Fibroblast of lung (primary cell): ENCODE data around the gene GTF2A1. TPM values are rescaled to one million over a fixed set of nuclear protein-coding genes. Genes with fewer than 3 reads are reported as not detected.

Experiments used
- DNase-seq, 2 donors: peaks; one replicate each; pipeline versions ENCODE4 v3.0.0 to v3.0.0-alpha.2; 2010; ENCODE audit warnings: low read depth in 2 of 2
- H2AFZ ChIP-seq: 2 replicates; pipeline ENCODE4 v1.5.1; 2012; ENCODE audit warnings: low read length, control low read depth, inconsistent platforms
- H3K27ac ChIP-seq: 2 replicates; pipeline ENCODE4 v1.5.1; 2011; ENCODE audit warnings: low read length, control low read depth; ENCODE audit not compliant: insufficient read depth
- H3K27me3 ChIP-seq: 2 replicates; pipeline ENCODE4 v1.5.1; 2011; ENCODE audit warnings: mild to moderate bottlenecking, low read length; ENCODE audit not compliant: control insufficient read depth, insufficient read depth
- H3K36me3 ChIP-seq: 2 replicates; pipeline ENCODE4 v1.5.1; 2011; ENCODE audit warnings: low read length; ENCODE audit not compliant: control insufficient read depth, insufficient read depth
- H3K4me1 ChIP-seq: 2 replicates; pipeline ENCODE4 v1.5.1; 2011; ENCODE audit warnings: low read length; ENCODE audit not compliant: control insufficient read depth, insufficient read depth; ENCODE audit errors: extremely low read depth
- H3K4me2 ChIP-seq: 2 replicates; pipeline ENCODE4 v1.5.1; 2011; ENCODE audit warnings: low read length, control low read depth; ENCODE audit not compliant: insufficient read depth; ENCODE audit errors: extremely low read depth
- H3K4me3 ChIP-seq, 4 experiments: fragments of 200-600 bp in 1 of 4; sonication (generic) in 1 of 4; replicated peaks in 1 of 4; 2 replicates each; pipeline ENCODE4 v1.5.1; 2011 to 2016; ENCODE audit warnings: low read length in 4 of 4, low read depth in 3 of 4, mild to moderate bottlenecking in 3 of 4, control low read depth in 2 of 4, inconsistent platforms in 1 of 4, mixed read lengths in 1 of 4; ENCODE audit not compliant: insufficient read depth in 1 of 4; ENCODE audit errors: control extremely low read depth in 1 of 4
- H3K79me2 ChIP-seq: 2 replicates; pipeline ENCODE4 v1.5.1; 2012; ENCODE audit warnings: mild to moderate bottlenecking, low read length, inconsistent platforms; ENCODE audit not compliant: control insufficient read depth, insufficient read depth
- H3K9ac ChIP-seq: 2 replicates; pipeline ENCODE4 v1.5.1; 2011; ENCODE audit warnings: mild to moderate bottlenecking, low read length, control low read depth; ENCODE audit not compliant: insufficient read depth
- H3K9me3 ChIP-seq: 2 replicates; pipeline ENCODE4 v1.5.1; 2012; ENCODE audit warnings: low read depth, low read length; ENCODE audit not compliant: control insufficient read depth, insufficient read depth
- H4K20me1 ChIP-seq: 2 replicates; pipeline ENCODE4 v1.5.1; 2011; ENCODE audit warnings: low read length; ENCODE audit not compliant: control insufficient read depth, insufficient read depth; ENCODE audit errors: extremely low read depth
- CTCF ChIP-seq, 2 donors: IDR thresholded peaks in 1 of 2; conservative IDR thresholded peaks in 1 of 2; 1 replicate in 1 of 2; 2 replicates in 1 of 2; pipeline ENCODE4 v1.5.1; 2011 to 2012; ENCODE audit warnings: low read length in 2 of 2, control low read depth in 1 of 2, inconsistent platforms in 1 of 2, low read depth in 1 of 2, mild to moderate bottlenecking in 1 of 2
- EZH2 ChIP-seq: IDR thresholded peaks from 2 replicates; pipeline ENCODE4 v1.5.1; 2012; ENCODE audit warnings: low read length, control low read depth, mild to moderate bottlenecking; ENCODE audit errors: missing control alignments
- polyA plus RNA-seq, 2 donors: library from polyadenylated mRNA; depleted of rRNA in 1 of 2; stranded (reverse) in 1 of 2; unstranded in 1 of 2; fragments of >200 nt; gene quantifications; 2 replicates each; pipeline ENCODE4 v1.2.1, GENCODE V29; 2011 to 2012; ENCODE audit warnings: missing spikeins in 1 of 2
- total RNA-seq: library from RNA; depleted of rRNA; stranded (reverse); fragments of >200 nt; gene quantifications from 2 replicates; pipeline ENCODE4 v1.2.1, GENCODE V29; 2014

The GTF2A1 gene
- total and polyA plus RNA-seq, 2 donors (not counting 1 experiment from before 2014, with no cell fraction given), result 23.2 to 32.7 TPM

DNA sequence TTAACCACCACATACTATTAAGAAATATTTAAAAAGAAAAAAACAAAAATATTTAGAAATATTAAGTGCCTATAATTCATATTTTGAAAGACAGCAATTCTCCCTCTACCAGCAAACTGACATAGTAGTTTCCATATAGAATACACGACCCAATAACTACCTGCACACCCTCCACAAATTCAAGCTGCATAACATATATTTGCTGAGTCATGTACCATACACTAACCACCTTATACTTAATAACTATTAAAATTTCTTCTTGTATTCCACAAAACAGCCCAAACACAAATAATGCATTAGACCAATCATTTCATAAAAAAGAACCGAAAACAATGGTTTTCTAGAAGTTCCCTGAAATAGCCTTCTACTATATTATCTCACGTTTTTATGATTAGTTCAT, 21.7 kb downstream of the GTF2A1 start:
- TF ChIP-seq CTCF (conservative IDR thresholded peaks at IDR 0.05 in 1 of 2, IDR thresholded peaks at IDR 0.05 in 1 of 2; ENCODE audit: low read depth in 1 of 2, low read length in 2 of 2) (no peak), EZH2 (no peak)
- H3K9ac ChIP-seq, result no peak overlapping the region
- H3K36me3 ChIP-seq, result peaks cover 5% of the 10 kb centered on the region

GRCh38 chr14:81198651-81199050, 22.1 kb downstream of the GTF2A1 start:
- Histone ChIP-seq H3K4me3 (no peak overlapping the region), H3K9me3 (no peaks in the 10 kb centered on the region), H2AFZ (no peak overlapping the region), H3K4me2 (no peak overlapping the region), H3K27me3 (no peaks in the 10 kb centered on the region), H4K20me1 (no peaks in the 10 kb centered on the region), H3K9ac (no peak overlapping the region), H3K36me3 (peaks cover 4% of the 10 kb centered on the region), H3K4me1 (no peaks in the 10 kb centered on the region), H3K79me2 (no peaks in the 10 kb centered on the region), H3K27ac (no peak overlapping the region)
- TF ChIP-seq EZH2 (no peak), CTCF (conservative IDR thresholded peaks at IDR 0.05 in 1 of 2, IDR thresholded peaks at IDR 0.05 in 1 of 2; ENCODE audit: low read depth in 1 of 2, low read length in 2 of 2) (no peak)
- DNase-seq, result no peak

More for the DNA sequence above, 21.7 kb downstream of the GTF2A1 start:
- Histone ChIP-seq H2AFZ (no peak overlapping the region), H3K27ac (no peak overlapping the region), H3K4me3 (no peak overlapping the region), H4K20me1 (no peaks in the 10 kb centered on the region), H3K9me3 (no peaks in the 10 kb centered on the region), H3K4me1 (no peaks in the 10 kb centered on the region), H3K79me2 (no peaks in the 10 kb centered on the region), H3K27me3 (no peaks in the 10 kb centered on the region), H3K4me2 (no peak overlapping the region)
- no peak for DNase-seq

- TF ChIP-seq CTCF (conservative IDR thresholded peaks at IDR 0.05 in 1 of 2, IDR thresholded peaks at IDR 0.05 in 1 of 2; ENCODE audit: low read depth in 1 of 2, low read length in 2 of 2) (no peak), EZH2 (no peak)
- Histone ChIP-seq H3K27me3 (no peaks in the 10 kb centered on the region), H3K27ac (no peak overlapping the region), H3K4me3 (no peak overlapping the region), H3K9ac (no peak overlapping the region), H4K20me1 (no peaks in the 10 kb centered on the region), H3K36me3 (peaks cover 9% of the 10 kb centered on the region), H2AFZ (no peak overlapping the region), H3K4me2 (no peak overlapping the region), H3K79me2 (no peaks in the 10 kb centered on the region), H3K9me3 (no peaks in the 10 kb centered on the region), H3K4me1 (no peaks in the 10 kb centered on the region)
- no peak for DNase-seq
These were observed 26.7 kb downstream of the GTF2A1 start for GRCh38 chr14:81193924-81194633.
